Neural progenitor cell (in vitro differentiated cells): ENCODE results near the gene ANLN. TPM values are rescaled to one million over a fixed set of nuclear protein-coding genes. Genes with fewer than 3 reads are reported as not detected.

Source experiments
- DNase-seq: peaks from one replicate; pipeline ENCODE4 v3.0.0-alpha.2; 2016; ENCODE audit warnings: low spot score
- H2AFZ ChIP-seq: fragments of 200-600 bp; sonication (generic); replicated peaks from 2 replicates; pipeline ENCODE4 v1.6.1; 2016; ENCODE audit warnings: antibody characterized with exemption
- H3F3A ChIP-seq: fragments of 200-600 bp; sonication (generic); 2 replicates; pipeline ENCODE4 v1.6.1; 2016; ENCODE audit warnings: antibody characterized with exemption, low read depth
- H3K27ac ChIP-seq: fragments of 200-600 bp; sonication (generic); 2 replicates; pipeline ENCODE4 v1.5.1; 2016; ENCODE audit warnings: mild to moderate bottlenecking
- H3K27me3 ChIP-seq: fragments of 200-600 bp; sonication (generic); 2 replicates; pipeline ENCODE4 v1.6.1; 2016; ENCODE audit warnings: mild to moderate bottlenecking, moderate library complexity
- H3K36me3 ChIP-seq: fragments of 200-600 bp; sonication (generic); 2 replicates; pipeline ENCODE4 v1.5.1; 2016
- H3K4me1 ChIP-seq: fragments of 200-600 bp; sonication (generic); 2 replicates; pipeline ENCODE4 v1.6.1; 2016; ENCODE audit warnings: mixed run types
- H3K4me2 ChIP-seq: fragments of 200-600 bp; sonication (generic); 2 replicates; pipeline ENCODE4 v1.6.1; 2016
- H3K4me3 ChIP-seq: fragments of 200-600 bp; sonication (generic); 2 replicates; pipeline ENCODE4 v1.5.1; 2016
- H3K79me2 ChIP-seq: fragments of 200-600 bp; sonication (generic); 2 replicates; pipeline ENCODE4 v1.6.1; 2016; ENCODE audit warnings: low read depth
- H3K9ac ChIP-seq: fragments of 200-600 bp; sonication (generic); 2 replicates; pipeline ENCODE4 v1.6.1; 2016
- H3K9me3 ChIP-seq: fragments of 200-600 bp; sonication (generic); 2 replicates; pipeline ENCODE4 v1.5.1; 2016; ENCODE audit warnings: low read depth
- H4K20me1 ChIP-seq: fragments of 200-600 bp; sonication (generic); 2 replicates; pipeline ENCODE4 v1.6.1; 2016; ENCODE audit warnings: low read depth
- H3K27ac Mint-ChIP-seq: 3 replicates; pipeline ENCODE4 v1.8.0; 2021; ENCODE audit warnings: mixed read lengths
- H3K27me3 Mint-ChIP-seq: 2 replicates; pipeline ENCODE4 v1.8.0; 2022; ENCODE audit warnings: low read depth, mild to moderate bottlenecking, inconsistent platforms, moderate library complexity, mixed read lengths; ENCODE audit not compliant: insufficient read depth
- H3K36me3 Mint-ChIP-seq: 3 replicates; pipeline ENCODE4 v1.8.0; 2021; ENCODE audit warnings: mixed read lengths
- H3K4me1 Mint-ChIP-seq: 3 replicates; pipeline ENCODE4 v1.8.0; 2021; ENCODE audit warnings: mixed read lengths
- H3K4me3 Mint-ChIP-seq: 3 replicates; pipeline ENCODE4 v1.8.0; 2021; ENCODE audit warnings: mild to moderate bottlenecking, moderate library complexity, mixed read lengths
- H3K9me3 Mint-ChIP-seq: 3 replicates; pipeline ENCODE4 v1.8.0; 2020; ENCODE audit warnings: mixed read lengths
- EZH2 ChIP-seq: fragments of 200-600 bp; sonication (generic); IDR thresholded peaks from 2 replicates; pipeline ENCODE4 v1.6.1; 2017; ENCODE audit warnings: antibody characterized with exemption, mild to moderate bottlenecking, moderate library complexity
- EZH2phosphoT487 ChIP-seq: fragments of 200-600 bp; sonication (generic); IDR thresholded peaks from 2 replicates; pipeline ENCODE4 v1.6.1; 2017; ENCODE audit warnings: antibody characterized with exemption
- total RNA-seq: library from RNA; depleted of rRNA; stranded (reverse); fragments of >200 nt; gene quantifications from 2 replicates; pipeline ENCODE4 v1.2.3, GENCODE V29; 2015; ENCODE audit warnings: low replicate concordance
- TF ChIP-seq, protein P1 (sequence below): fragments of 200-600 bp; sonication (generic); IDR thresholded peaks from 2 replicates; pipeline ENCODE4 v1.5.1; 2017; ENCODE audit warnings: antibody characterized with exemption, mild to moderate bottlenecking

ANLN gene
- total RNA-seq, 1 donor from 2014 or later, result 176 TPM

DNA sequence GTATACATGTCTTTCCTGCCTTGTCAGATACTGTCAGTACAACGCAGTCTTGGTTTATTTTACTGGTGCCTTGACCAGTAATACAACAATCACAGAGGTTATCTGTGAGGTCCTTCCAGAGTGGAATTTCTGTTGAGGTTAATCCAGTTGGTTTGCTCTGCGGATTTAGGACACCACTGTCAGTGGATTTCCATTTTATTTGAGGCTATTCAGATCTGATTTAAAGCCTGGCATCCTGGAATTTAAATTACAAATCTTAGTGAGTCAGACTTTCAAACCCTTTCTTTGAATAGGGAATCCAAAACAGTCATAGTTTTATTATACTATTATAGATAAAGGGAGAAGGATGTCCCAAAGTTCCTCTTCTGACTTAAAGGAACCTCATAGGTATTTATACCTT lies 40.5 kb downstream of the ANLN start:
- TF ChIP-seq EZH2phosphoT487 (no peak), EZH2 (no peak)
- TF ChIP-seq, protein P1, sequence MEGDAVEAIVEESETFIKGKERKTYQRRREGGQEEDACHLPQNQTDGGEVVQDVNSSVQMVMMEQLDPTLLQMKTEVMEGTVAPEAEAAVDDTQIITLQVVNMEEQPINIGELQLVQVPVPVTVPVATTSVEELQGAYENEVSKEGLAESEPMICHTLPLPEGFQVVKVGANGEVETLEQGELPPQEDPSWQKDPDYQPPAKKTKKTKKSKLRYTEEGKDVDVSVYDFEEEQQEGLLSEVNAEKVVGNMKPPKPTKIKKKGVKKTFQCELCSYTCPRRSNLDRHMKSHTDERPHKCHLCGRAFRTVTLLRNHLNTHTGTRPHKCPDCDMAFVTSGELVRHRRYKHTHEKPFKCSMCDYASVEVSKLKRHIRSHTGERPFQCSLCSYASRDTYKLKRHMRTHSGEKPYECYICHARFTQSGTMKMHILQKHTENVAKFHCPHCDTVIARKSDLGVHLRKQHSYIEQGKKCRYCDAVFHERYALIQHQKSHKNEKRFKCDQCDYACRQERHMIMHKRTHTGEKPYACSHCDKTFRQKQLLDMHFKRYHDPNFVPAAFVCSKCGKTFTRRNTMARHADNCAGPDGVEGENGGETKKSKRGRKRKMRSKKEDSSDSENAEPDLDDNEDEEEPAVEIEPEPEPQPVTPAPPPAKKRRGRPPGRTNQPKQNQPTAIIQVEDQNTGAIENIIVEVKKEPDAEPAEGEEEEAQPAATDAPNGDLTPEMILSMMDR, result no peak
- peaks cover 5% of the 10 kb centered on the region for H3K4me1 ChIP-seq
- no peaks in the 10 kb centered on the region for H4K20me1 ChIP-seq
- peak overlapping the region; percentile 41 for H3K27ac ChIP-seq
- Mint-ChIP-seq H3K27ac (no peak overlapping the region), H3K9me3 (peaks cover 5% of the 10 kb centered on the region), H3K36me3 (peaks cover 53% of the 10 kb centered on the region), H3K27me3 (peaks cover 3% of the 10 kb centered on the region), H3K4me1 (no peaks in the 10 kb centered on the region), H3K4me3 (no peak overlapping the region)
- no peak overlapping the region for H3K4me2 ChIP-seq
- no peak overlapping the region for H2AFZ ChIP-seq
- no peak overlapping the region for H3K4me3 ChIP-seq
- H3K36me3 ChIP-seq, result peaks cover 57% of the 10 kb centered on the region
- DNase-seq, result no peak
- H3K9me3 ChIP-seq, result no peaks in the 10 kb centered on the region
- no peaks in the 10 kb centered on the region for H3K27me3 ChIP-seq
- peaks cover 8% of the 10 kb centered on the region for H3F3A ChIP-seq
- H3K79me2 ChIP-seq, result no peaks in the 10 kb centered on the region
- no peak overlapping the region for H3K9ac ChIP-seq

DNA sequence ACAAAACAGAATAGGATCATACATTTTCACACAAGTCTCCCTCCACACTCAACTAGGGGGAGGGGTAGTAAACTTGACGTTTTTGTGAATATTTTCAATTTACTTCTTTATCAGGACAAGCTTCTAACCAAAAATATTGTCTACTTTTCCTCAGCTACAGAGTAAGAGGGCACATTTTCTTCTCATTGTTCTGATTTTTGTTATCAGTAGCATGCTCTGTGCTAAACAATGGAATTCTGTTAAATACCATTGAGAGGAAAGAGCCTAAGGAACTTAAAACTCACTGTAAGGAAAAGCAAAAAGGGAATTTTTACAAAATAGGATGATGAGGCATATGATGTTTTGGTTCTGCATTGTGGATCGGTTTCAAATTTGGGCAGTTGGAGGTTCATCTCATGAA lies 41.2 kb downstream of the ANLN start:
- H3K27ac Mint-ChIP-seq, result no peak overlapping the region
- Histone ChIP-seq H3K4me3 (no peak overlapping the region), H3K4me1 (peaks cover under 1% of the 10 kb centered on the region), H3F3A (peaks cover 3% of the 10 kb centered on the region), H3K4me2 (no peak overlapping the region), H3K36me3 (peaks cover 54% of the 10 kb centered on the region), H3K27ac (no peak overlapping the region), H2AFZ (no peak overlapping the region), H4K20me1 (no peaks in the 10 kb centered on the region), H3K27me3 (no peaks in the 10 kb centered on the region), H3K79me2 (no peaks in the 10 kb centered on the region), H3K9ac (no peak overlapping the region), H3K9me3 (no peaks in the 10 kb centered on the region)
- H3K36me3 Mint-ChIP-seq, result peaks cover 53% of the 10 kb centered on the region
- peaks cover 3% of the 10 kb centered on the region for H3K27me3 Mint-ChIP-seq
- no peak overlapping the region for H3K4me3 Mint-ChIP-seq
- no peaks in the 10 kb centered on the region for H3K4me1 Mint-ChIP-seq
- no peak for DNase-seq
- peaks cover 5% of the 10 kb centered on the region for H3K9me3 Mint-ChIP-seq
- TF ChIP-seq EZH2, result no peak
- no peak for TF ChIP-seq EZH2phosphoT487
- TF ChIP-seq, protein P1, result no peak

DNA sequence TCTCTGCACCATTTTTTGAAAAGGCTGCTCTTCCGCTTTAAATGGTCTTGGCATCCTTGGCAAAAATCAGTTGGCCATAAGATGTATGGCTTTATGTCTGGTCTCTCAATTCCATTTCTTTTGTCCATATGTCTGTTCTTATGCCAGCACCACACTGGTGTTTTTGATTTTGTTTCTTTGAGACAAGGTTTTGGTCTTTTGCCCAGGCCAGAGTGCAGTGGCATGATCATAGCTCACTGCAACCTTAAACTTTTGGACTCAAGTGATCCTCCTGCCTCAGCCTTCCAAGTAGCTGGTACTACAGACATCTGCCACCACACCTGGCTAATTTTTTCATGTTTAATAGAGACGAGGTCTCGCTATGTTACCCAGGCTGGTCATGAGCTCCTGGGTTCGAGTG lies 48.5 kb downstream of the ANLN start:
- H3K27ac ChIP-seq, result no peak overlapping the region
- no peak for DNase-seq
- Mint-ChIP-seq H3K4me3 (no peak overlapping the region), H3K9me3 (no peaks in the 10 kb centered on the region), H3K36me3 (peaks cover 26% of the 10 kb centered on the region), H3K4me1 (no peaks in the 10 kb centered on the region), H3K27me3 (peaks cover 3% of the 10 kb centered on the region), H3K27ac (no peak overlapping the region)
- H3K9ac ChIP-seq, result no peak overlapping the region
- H3K79me2 ChIP-seq, result peaks cover 11% of the 10 kb centered on the region
- H2AFZ ChIP-seq, result no peak overlapping the region
- no peaks in the 10 kb centered on the region for H3K27me3 ChIP-seq
- peaks cover 14% of the 10 kb centered on the region for H3F3A ChIP-seq
- H3K4me3 ChIP-seq, result no peak overlapping the region
- H3K4me2 ChIP-seq, result no peak overlapping the region
- TF ChIP-seq EZH2, result no peak
- TF ChIP-seq, protein P1, result no peak
- no peak for TF ChIP-seq EZH2phosphoT487
- H3K9me3 ChIP-seq, result no peaks in the 10 kb centered on the region
- peaks cover 8% of the 10 kb centered on the region for H3K4me1 ChIP-seq
- H3K36me3 ChIP-seq, result peaks cover 14% of the 10 kb centered on the region
- H4K20me1 ChIP-seq, result no peaks in the 10 kb centered on the region
